B cell (primary cell): Measurements from ENCODE around the gene RADX. TPM values are rescaled to one million over a fixed set of nuclear protein-coding genes. Genes with fewer than 3 reads are reported as not detected.

ENCODE experiments used
- ATAC-seq: fragments of 200-7000 bp; cut with Tn5 transposase; one replicate; pipeline ENCODE4 v1.10.0; 2021; ENCODE audit warnings: low read depth, mild to moderate bottlenecking, moderate number of reproducible peaks, moderate library complexity
- CTCF ChIA-PET: fragments of 350-600 bp; sonication (Branson Sonifier 250); formaldehyde crosslinking; loops from one replicate; lab custom pipeline; 2021; ENCODE audit warnings: antibody characterized with exemption, inconsistent platforms; lab: Charles Lee
- POLR2A ChIA-PET: fragments of 350-600 bp; sonication (Branson Sonifier 250); formaldehyde crosslinking; loops from one replicate; lab custom pipeline; 2021; ENCODE audit warnings: antibody characterized with exemption; lab: Charles Lee
- DNase-seq: peaks from one replicate; pipeline ENCODE4 v3.0.0; 2013
- H2AFZ ChIP-seq: 2 replicates; pipeline ENCODE4 v1.6.1; 2012; ENCODE audit warnings: mild to moderate bottlenecking, low read depth, low read length; ENCODE audit not compliant: insufficient read depth, poor library complexity, severe bottlenecking
- H3K27ac ChIP-seq, 2 donors: 1 replicate in 1 of 2; 2 replicates in 1 of 2; pipeline ENCODE4 v1.5.1; 2012 to 2013; ENCODE audit warnings: low read length in 2 of 2, mild to moderate bottlenecking in 2 of 2, moderate library complexity in 1 of 2
- H3K27me3 ChIP-seq, 4 experiments: fragments of 200-600 bp in 1 of 4; sonication (generic) in 1 of 4; replicated peaks in 1 of 4; 1 replicate in 2 of 4; 2 replicates in 2 of 4; pipeline versions ENCODE4 v1.6.1 to v1.7.0; 2013 to 2016; ENCODE audit warnings: low read length in 3 of 4, mild to moderate bottlenecking in 2 of 4, mixed read lengths in 1 of 4, moderate library complexity in 1 of 4; ENCODE audit not compliant: insufficient read depth in 4 of 4, control insufficient read depth in 3 of 4; ENCODE audit errors: control extremely low read depth in 1 of 4
- H3K36me3 ChIP-seq, 2 experiments: replicated peaks in 1 of 2; 1 replicate in 1 of 2; 2 replicates in 1 of 2; pipeline versions ENCODE4 v1.6.1 to v1.7.1; 2013; ENCODE audit warnings: low read length in 1 of 2; ENCODE audit not compliant: insufficient read depth in 2 of 2, control insufficient read depth in 1 of 2; ENCODE audit errors: control extremely low read depth in 1 of 2, extremely low read depth in 1 of 2
- H3K4me1 ChIP-seq, 2 donors: fragments of 200-600 bp in 1 of 2; sonication (generic) in 1 of 2; 1 replicate in 1 of 2; 2 replicates in 1 of 2; pipeline versions ENCODE4 v1.5.1 to v1.6.1; 2013 to 2017; ENCODE audit warnings: low read length in 2 of 2; ENCODE audit not compliant: control insufficient read depth in 2 of 2, insufficient read depth in 2 of 2
- H3K4me2 ChIP-seq: replicated peaks from 2 replicates; pipeline ENCODE3; 2012; ENCODE audit warnings: mild to moderate bottlenecking, low read depth, low read length; ENCODE audit not compliant: poor library complexity, severe bottlenecking
- H3K4me3 ChIP-seq, 5 experiments: fragments of 200-600 bp in 1 of 5; sonication (generic) in 1 of 5; 1 replicate in 3 of 5; 2 replicates in 2 of 5; pipeline versions ENCODE4 v1.5.1 to v1.7.0; 2011 to 2016; ENCODE audit warnings: low read length in 4 of 5, mild to moderate bottlenecking in 4 of 5, low read depth in 2 of 5, control low read depth in 1 of 5, moderate library complexity in 1 of 5; ENCODE audit not compliant: insufficient read depth in 1 of 5; ENCODE audit errors: control extremely low read depth in 1 of 5, extremely low read depth in 1 of 5
- H3K79me2 ChIP-seq: fragments of 200-600 bp; sonication (generic); one replicate; pipeline ENCODE4 v1.6.0; 2016; ENCODE audit warnings: low read length; ENCODE audit not compliant: control insufficient read depth, insufficient read depth
- H3K9ac ChIP-seq: fragments of 200-600 bp; sonication (generic); 2 replicates; pipeline ENCODE4 v1.6.1; 2017; ENCODE audit warnings: mild to moderate bottlenecking, low read length, moderate library complexity
- H3K9me3 ChIP-seq, 3 donors: one replicate each; pipeline versions ENCODE4 v1.6.1 to v1.7.1; 2013; ENCODE audit warnings: low read length in 2 of 3; ENCODE audit not compliant: control insufficient read depth in 2 of 3, insufficient read depth in 1 of 3; ENCODE audit errors: control extremely low read depth in 1 of 3
- H4K20me1 ChIP-seq: 2 replicates; pipeline ENCODE4 v1.6.0; 2012; ENCODE audit warnings: mild to moderate bottlenecking, low read length; ENCODE audit not compliant: insufficient read depth, control insufficient read depth, poor library complexity, severe bottlenecking
- H3K27ac Mint-ChIP-seq: one replicate; pipeline ENCODE4 v1.8.0; 2021; ENCODE audit warnings: mixed read lengths
- H3K27me3 Mint-ChIP-seq: one replicate; pipeline ENCODE4 v1.8.0; 2021; ENCODE audit warnings: mixed read lengths
- H3K4me1 Mint-ChIP-seq: one replicate; pipeline ENCODE4 v1.8.0; 2021; ENCODE audit warnings: mixed read lengths
- H3K4me3 Mint-ChIP-seq: one replicate; pipeline ENCODE4 v1.8.0; 2021; ENCODE audit warnings: mixed read lengths
- H3K9me3 Mint-ChIP-seq: one replicate; pipeline ENCODE4 v1.8.0; 2022; ENCODE audit warnings: mixed read lengths; ENCODE audit not compliant: insufficient read depth
- CTCF ChIP-seq: fragments of 200-600 bp; IDR thresholded peaks from one replicate; pipeline ENCODE4 v1.8.0; 2022; ENCODE audit warnings: antibody characterized with exemption, mild to moderate bottlenecking
- EZH2 ChIP-seq: IDR thresholded peaks from 2 replicates; pipeline ENCODE4 v1.6.1; 2012; ENCODE audit warnings: borderline replicate concordance, low read depth, mild to moderate bottlenecking, moderate library complexity, low read length; ENCODE audit not compliant: insufficient read depth, poor library complexity, severe bottlenecking
- WGBS: methylation state at CpG from one replicate; pipeline ENCODE4 v1.1.5; 2013; ENCODE audit warnings: missing lambda C conversion rate; ENCODE audit not compliant: insufficient coverage; 5-methylcytosine and 5-hydroxymethylcytosine counted together
- intact Hi-C: fragments of 100-400 bp; cut with micrococcal nuclease; formaldehyde crosslinking; loops from one replicate; pipeline ENCODE4 v1.10.0; 2022
- polyA plus RNA-seq: library from polyadenylated mRNA; depleted of rRNA; stranded (reverse); fragments of >200 nt; gene quantifications from 2 replicates; pipeline ENCODE4 v1.2.3, GENCODE V29; 2012
- total RNA-seq, 2 donors: library from RNA; stranded (reverse); fragments of 120-200 nt in 1 of 2; gene quantifications; 1 replicate in 1 of 2; 2 replicates in 1 of 2; pipeline versions ENCODE4 v1.2.3 to v1.2.4, GENCODE V29; 2013 to 2022

RADX gene
- total and polyA plus RNA-seq, 2 donors (not counting 1 experiment from before 2014, with no cell fraction given) = 7.9 to 15.3 TPM

GRCh38 chrX:106692425-106693065 is 80.8 kb downstream of the RADX start:
- H3K4me2 ChIP-seq = no peak overlapping the region
- H4K20me1 ChIP-seq = no peaks in the 10 kb centered on the region
- no peaks in the 10 kb centered on the region for H3K4me1 ChIP-seq
- no peak overlapping the region for H3K27ac Mint-ChIP-seq
- ATAC-seq (no peak), DNase-seq (no peak)
- no peak overlapping the region for H3K4me3 Mint-ChIP-seq
- no peaks in the 10 kb centered on the region for H3K4me1 Mint-ChIP-seq
- H3K4me3 ChIP-seq = no peak overlapping the region
- H3K36me3 ChIP-seq = no peaks in the 10 kb centered on the region
- intact Hi-C loops = no loop called here
- H3K27me3 Mint-ChIP-seq = no peaks in the 10 kb centered on the region
- ChIA-PET CTCF (no interaction called here), POLR2A (no interaction called here)
- 100% methylated on average over 1 of the region's 7 CpGs for WGBS
- peaks cover 3% of the 10 kb centered on the region for H3K9me3 Mint-ChIP-seq
- H3K79me2 ChIP-seq = no peaks in the 10 kb centered on the region
- H3K27me3 ChIP-seq = no peaks in the 10 kb centered on the region
- H3K9me3 ChIP-seq = no peaks in the 10 kb centered on the region
- H2AFZ ChIP-seq = no peak overlapping the region
- no peak overlapping the region for H3K9ac ChIP-seq
- TF ChIP-seq CTCF = no peak
- TF ChIP-seq EZH2 = no peak
- no peak overlapping the region for H3K27ac ChIP-seq

- DNase-seq (no peak), ATAC-seq (no peak)
- H4K20me1 ChIP-seq = no peaks in the 10 kb centered on the region
- ChIA-PET POLR2A (no interaction called here), CTCF (no interaction called here)
- TF ChIP-seq CTCF (no peak), EZH2 (no peak)
- intact Hi-C loops = no loop called here
- no CpG with 5 or more reads among the region's 3 CpGs for WGBS
- no peaks in the 10 kb centered on the region for H3K9me3 ChIP-seq
- no peaks in the 10 kb centered on the region for H3K4me1 Mint-ChIP-seq
- H3K4me2 ChIP-seq = no peak overlapping the region
- no peak overlapping the region for H3K27ac Mint-ChIP-seq
- H3K9me3 Mint-ChIP-seq = no peaks in the 10 kb centered on the region
- no peaks in the 10 kb centered on the region for H3K79me2 ChIP-seq
- H3K9ac ChIP-seq = no peak overlapping the region
- no peak overlapping the region for H3K4me3 ChIP-seq
- H3K27me3 ChIP-seq = no peaks in the 10 kb centered on the region
- H3K36me3 ChIP-seq = no peaks in the 10 kb centered on the region
- H3K4me3 Mint-ChIP-seq = no peak overlapping the region
- H2AFZ ChIP-seq = no peak overlapping the region
- no peak overlapping the region for H3K27ac ChIP-seq
- peaks cover 3% of the 10 kb centered on the region for H3K27me3 Mint-ChIP-seq
- H3K4me1 ChIP-seq = no peaks in the 10 kb centered on the region
These were observed 84.7 kb downstream of the RADX start for GRCh38 chrX:106696502-106696901.
